Spleen (tissue), 7 donors: ENCODE results near the gene MICAL2.

Experiments
- CTCF ChIP-seq, 11 experiments: fragments of 200-600 bp in 7 of 11; fragments of 450-650 bp in 4 of 11; sonication (generic) in 4 of 11; IDR thresholded peaks in 8 of 11; conservative IDR thresholded peaks in 3 of 11; 1 replicate in 7 of 11; 2 replicates in 4 of 11; pipeline versions ENCODE4 v1.4.0 to v1.8.0; 2016 to 2021; ENCODE audit warnings: antibody characterized with exemption in 11 of 11, inconsistent platforms in 4 of 11, mild to moderate bottlenecking in 1 of 11
- POLR2A ChIP-seq, 3 donors: fragments of 450-650 bp; IDR thresholded peaks; one replicate each; pipeline ENCODE4 v1.5.1; 2017; ENCODE audit warnings: antibody characterized with exemption in 3 of 3, mild to moderate bottlenecking in 1 of 3
- donor health status: DM: no; HTN: no; CAD: no; lungs with moderate emphysema.
- donor health status: DM: no; HTN: no; CAD: no.
- donor health status: DM: no; HTN: no; CAD: no.

GRCh38 chr11:12174128-12174476, 63.7 kb downstream of the MICAL2 start:
- no peak for TF ChIP-seq CTCF (IDR thresholded peaks at IDR 0.05 in 8 of 11, conservative IDR thresholded peaks at IDR 0.05 in 3 of 11)
- TF ChIP-seq POLR2A (IDR thresholded peaks at IDR 0.05): no peak
